Right renal cortex interstitium (tissue), 3 donors: Measurements from ENCODE around the gene SAG. TPM values are rescaled to one million over a fixed set of nuclear protein-coding genes. Genes with fewer than 3 reads are reported as not detected.

Experiments used
- DNase-seq, 3 donors: peaks; one replicate each; pipeline ENCODE4 v3.0.0-alpha.2; 2013; ENCODE audit warnings: low read depth in 3 of 3, low spot score in 2 of 3
- polyA plus RNA-seq, 3 donors: library from polyadenylated mRNA; unstranded; fragments of 120-200 nt; gene quantifications; one replicate each; pipeline ENCODE4 v1.2.1, GENCODE V29; 2013; ENCODE audit not compliant: insufficient read length in 3 of 3

The SAG gene
- polyA plus RNA-seq, 3 donors = 0.07 to 0.21 (median 0.16) TPM

GRCh38 chr2:233353769-233354499, 46.3 kb downstream of the SAG start, which contains the start of gene DGKD:
Gene DGKD (plus strand): TSS chr2:233354494. CDS start chr2:233354519, 25 bp downstream.
- peak in 1 of 3 donors; percentile 55 for DNase-seq

- no peak for DNase-seq
Measured at GRCh38 chr2:233354500-233354924, 46.9 kb downstream of the SAG start.

- DNase-seq = no peak
Measured at GRCh38 chr2:233354971-233355574, 47.5 kb downstream of the SAG start.

GRCh38 chr2:233355916-233356315, 48.3 kb downstream of the SAG start:
- no peak for DNase-seq

- no peak for DNase-seq
Measured at GRCh38 chr2:233356546-233357308, 49.1 kb downstream of the SAG start.

- no peak for DNase-seq
Measured at GRCh38 chr2:233358335-233358734, 50.7 kb downstream of the SAG start.

DNA sequence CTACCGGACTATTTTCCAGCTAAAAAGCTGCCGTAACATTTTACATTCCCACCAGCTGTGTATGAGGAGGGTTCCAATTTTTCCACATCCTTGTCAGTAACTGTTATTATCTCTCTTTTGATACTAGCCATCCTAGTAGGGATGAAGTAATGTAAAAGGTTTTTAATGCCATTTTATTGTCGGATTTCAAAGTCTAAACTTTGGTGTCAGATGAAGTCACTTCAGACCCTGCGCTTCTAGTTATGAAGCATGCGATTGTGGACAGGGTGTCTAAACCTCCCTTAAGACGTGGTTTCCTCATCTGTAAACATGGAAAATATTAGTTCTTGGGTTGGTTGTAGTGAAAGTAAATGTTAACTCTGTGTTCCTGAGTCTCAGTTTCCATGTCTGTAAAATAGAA, 51.3 kb downstream of the SAG start:
- no peak for DNase-seq

DNA sequence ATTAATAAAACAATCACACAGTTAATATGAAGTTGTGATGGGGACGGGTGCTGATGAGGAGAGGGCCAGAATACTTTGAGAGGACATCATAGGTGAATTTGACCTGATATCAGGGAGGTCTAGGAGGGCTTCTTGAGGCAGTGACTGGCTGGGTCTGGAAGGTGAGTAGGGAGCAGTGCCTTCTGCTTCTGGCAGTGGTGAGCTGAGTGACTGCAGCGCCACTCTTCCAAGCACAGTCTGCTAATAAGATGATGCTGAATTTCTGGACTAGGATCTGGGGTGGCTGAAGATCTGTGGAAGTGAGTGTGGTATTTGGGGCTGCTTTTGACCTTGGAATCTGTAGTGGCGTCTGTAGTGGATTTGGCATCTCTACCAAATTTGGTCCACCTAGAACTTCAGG, 52.2 kb downstream of the SAG start:
- DNase-seq = no peak

- DNase-seq = no peak
Measured at GRCh38 chr2:233360771-233361176, 53.2 kb downstream of the SAG start.

GRCh38 chr2:233361297-233361696, 53.7 kb downstream of the SAG start:
- no peak for DNase-seq

DNA sequence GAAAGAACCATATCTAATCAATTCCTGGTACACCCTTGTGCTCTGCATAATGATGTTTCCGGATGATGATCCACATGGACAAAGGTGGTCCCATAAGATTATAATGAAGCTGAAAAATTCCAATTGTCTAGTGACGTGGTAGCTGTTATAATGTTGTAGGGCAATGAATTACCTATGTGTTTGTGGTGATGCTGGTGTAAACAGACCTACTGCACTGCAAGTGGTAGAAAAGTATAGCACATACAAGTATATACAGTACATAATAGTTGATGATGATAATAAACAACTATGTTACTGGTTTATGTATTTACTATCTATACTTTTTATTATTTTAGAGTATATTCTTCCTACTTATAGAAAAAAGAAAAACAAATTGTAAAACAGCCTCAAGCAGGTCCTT, 55.1 kb downstream of the SAG start:
- no peak for DNase-seq

DNA sequence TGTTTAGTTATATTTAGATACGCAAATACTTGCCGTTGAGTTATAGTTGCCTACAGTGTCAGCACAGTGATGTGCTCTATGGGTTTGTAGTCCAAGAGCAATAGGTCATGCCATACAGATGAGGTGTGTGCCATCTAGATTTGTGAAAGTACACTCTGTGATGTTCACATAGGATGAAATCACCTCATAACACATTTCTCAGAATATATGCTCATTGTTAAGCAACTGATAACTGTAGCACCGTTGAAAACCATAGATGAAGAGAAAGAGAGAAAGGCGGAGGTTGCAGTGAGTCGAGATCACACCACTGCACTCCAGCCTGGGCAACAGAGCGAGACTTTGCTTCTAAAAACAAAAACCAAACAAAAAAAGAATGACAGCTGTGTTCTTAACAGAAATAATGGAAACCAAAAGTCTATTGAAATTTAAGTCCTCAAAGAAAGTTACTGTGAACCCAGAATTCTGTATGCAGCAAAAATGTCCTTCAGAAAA, 56.2 kb downstream of the SAG start:
- DNase-seq = no peak

DNA sequence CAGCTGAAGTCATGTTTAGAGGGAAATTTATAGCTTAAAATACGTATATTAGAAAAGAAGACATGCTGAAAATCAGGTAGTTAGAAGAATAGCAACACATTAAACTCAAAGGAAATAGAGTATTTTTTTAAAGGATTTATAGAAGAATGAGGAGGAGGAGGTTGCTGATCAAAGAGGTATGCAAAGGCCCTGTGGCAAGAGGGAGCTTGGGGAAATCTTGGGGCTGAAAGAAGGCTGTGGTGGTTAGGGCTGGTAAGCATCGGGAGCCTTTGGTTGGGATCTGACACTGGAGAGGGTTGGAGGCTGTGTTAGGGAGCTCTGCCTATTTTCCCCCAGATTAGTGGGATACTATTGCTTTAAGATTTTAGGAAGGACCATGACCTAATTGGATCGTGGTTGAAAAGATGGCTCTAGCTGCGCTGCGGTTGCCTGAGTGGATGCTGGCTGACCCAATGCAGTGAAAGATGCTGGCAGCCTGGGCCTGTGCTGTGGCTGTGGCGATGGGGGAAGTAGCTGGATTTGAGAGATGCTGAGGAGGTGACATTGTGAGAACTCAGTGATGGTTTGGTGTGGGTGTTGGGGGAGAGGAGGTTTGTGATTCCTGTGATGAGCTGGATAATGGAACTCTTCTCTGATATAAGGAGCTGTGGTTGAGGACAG, 58.4 kb downstream of the SAG start:
- DNase-seq = no peak

- DNase-seq = no peak
Measured at GRCh38 chr2:233367586-233367985, 60.0 kb downstream of the SAG start.

DNA sequence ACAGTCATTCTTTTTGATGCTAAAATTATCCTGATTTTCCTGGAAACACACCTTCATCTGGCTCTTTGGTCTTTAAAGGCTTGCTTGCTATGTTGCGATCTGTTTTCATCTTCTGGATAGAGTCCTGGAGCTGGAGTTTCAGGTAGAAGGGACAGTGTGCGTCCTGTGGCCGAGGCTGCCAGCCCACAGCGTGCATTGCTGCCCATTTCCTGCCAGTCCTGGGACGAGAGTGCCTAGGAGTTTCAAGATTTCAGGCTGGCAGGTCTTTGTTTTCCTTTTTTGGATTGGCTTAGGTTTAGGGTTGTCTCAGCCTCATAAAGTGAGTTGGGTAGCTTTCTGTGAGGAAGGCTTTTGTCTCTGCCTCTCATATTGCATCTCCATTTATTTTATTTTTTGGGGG, 61.1 kb downstream of the SAG start:
- no peak for DNase-seq

GRCh38 chr2:233369462-233369861, 61.8 kb downstream of the SAG start:
- no peak for DNase-seq

- DNase-seq = no peak
Measured at GRCh38 chr2:233369897-233370685, 62.5 kb downstream of the SAG start.

DNA sequence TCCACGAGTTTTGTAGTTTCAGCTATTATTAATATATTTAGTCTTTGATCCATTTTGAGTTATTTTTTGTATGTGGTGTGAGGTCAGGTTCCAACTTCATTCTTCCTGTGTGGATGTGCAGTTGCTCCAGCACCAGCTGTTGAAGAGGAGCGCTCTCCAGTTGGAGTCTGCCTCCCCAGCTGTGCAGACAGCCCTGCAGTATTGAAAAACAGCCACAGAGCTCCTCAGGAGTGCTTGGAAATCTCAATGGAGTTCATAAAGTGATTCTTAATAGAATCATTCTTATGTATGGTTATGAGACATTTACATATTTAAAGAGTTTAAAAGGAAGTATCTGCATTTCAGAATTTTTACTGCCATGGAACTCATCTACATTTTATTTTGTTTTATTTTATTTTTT, 64.0 kb downstream of the SAG start:
- no peak for DNase-seq

DNA sequence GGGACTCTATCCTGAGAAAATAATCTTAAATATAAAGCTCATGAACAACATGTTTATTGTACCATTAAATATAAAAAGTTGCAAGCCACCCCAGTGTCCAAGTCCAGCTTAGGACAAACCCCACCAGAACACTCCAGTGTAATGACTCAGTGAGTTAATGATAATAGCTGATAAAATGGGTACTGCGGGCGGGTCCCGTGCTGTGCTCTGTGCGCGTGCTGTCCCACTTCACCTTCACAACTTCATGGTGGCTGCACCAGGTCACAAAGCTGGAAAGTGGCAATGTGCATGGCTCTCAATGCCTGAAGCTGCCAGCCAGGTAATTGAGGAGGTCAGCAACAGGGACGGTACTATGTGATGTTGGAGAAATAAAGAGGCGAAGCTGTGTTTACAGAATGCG, 65.2 kb downstream of the SAG start:
- no peak for DNase-seq

DNA sequence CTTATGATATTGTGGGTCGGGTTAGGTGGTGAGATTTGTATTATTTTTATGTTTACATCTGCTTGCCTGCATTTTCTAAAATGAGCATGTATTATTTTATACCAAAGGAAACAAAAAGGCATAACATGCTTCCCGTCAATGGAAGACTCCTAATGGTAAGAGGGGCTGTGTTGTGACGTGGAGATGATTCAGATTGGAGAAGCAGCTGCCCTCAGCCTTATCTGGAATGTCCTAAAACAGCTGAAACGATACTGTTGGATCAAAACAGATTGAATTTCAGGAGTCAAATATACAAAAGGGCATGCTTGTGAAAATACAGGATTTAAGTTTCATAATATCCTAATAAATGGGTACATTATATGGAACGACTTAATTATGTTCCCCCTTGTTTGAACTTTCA, 65.7 kb downstream of the SAG start:
- no peak for DNase-seq
